Measurements from ENCODE around the gene NANOS3. TPM values are rescaled to one million over a fixed set of nuclear protein-coding genes. Genes with fewer than 3 reads are reported as not detected.

NANOS3 gene
- total and polyA plus RNA-seq, 2 of the 13 experiments (the other 11 are each of a cell fraction or from before 2014, with no cell fraction given), result 0.21 TPM; not detected in 1

DNA sequence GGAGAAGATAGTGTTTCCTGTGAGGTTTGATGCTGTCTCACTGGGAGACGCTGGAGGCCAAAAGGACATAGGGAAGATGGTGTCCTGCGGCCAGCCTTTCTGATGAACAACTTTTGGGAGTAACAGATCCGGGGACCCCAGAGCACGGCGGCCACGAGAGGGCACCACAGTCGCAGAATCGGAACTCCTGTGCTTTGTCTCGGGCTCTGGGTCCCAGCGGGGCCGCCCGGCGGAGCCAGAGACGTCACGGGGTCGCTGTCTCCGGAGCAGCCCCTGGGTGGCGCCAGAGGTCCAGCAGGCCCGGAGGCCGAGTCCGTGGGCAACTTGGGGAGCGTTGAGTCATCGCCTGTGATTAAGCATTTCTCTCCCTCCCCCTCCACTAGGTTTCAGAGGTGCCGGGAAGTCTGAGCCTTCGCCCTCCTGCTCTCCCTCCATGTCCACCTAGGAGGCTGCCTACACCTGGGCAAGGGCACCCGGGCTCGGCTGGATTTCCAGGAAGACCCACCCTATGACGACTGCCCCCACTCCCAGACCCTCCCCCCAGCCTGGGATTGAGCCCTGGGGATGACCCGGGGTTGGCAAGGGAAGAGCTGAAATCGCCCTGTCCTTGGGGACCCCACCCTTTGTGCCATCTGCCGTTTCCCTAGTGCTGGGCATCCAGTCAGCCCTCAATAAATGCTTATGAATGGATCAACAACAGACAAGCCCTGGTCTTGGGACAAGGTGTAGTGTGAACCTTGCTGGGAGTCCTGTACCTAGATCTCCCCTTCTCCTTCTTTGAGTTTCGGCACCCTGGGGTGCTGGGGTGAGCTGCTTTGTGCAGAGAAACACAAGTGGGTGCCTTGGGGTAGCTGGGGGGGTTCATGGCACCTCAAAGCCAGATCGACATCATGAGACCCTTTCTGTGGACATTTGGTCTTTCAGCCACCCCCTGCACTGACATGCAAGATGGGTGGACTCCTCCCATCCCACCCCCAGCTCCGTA, 3.4 kb downstream of the NANOS3 start (continued):
- TF ChIP-seq HNF4G (IDR thresholded peaks at IDR 0.05; ENCODE audit: borderline replicate concordance, low read depth, low read length) (no peak), HNF4G (CRISPR knock-in tag; IDR thresholded peaks at IDR 0.05; ENCODE audit: borderline replicate concordance, low read depth) (no peak), ZMYM2 (CRISPR knock-in tag; IDR thresholded peaks at IDR 0.05) (no peak), ZNF792 (CRISPR knock-in tag; IDR thresholded peaks at IDR 0.05) (no peak), ZFP1 (CRISPR knock-in tag; IDR thresholded peaks at IDR 0.05) (0 out of 2 replicates have a peak, but pooled peaks have one; percentile 60), KLF9 (CRISPR knock-in tag; IDR thresholded peaks at IDR 0.05; ENCODE audit: low read depth) (no peak), ZFX (CRISPR knock-in tag; IDR thresholded peaks at IDR 0.05; ENCODE audit: low read depth) (peak; percentile 57), ZNF713 (CRISPR knock-in tag; IDR thresholded peaks at IDR 0.05) (no peak), HMGA1 (CRISPR knock-in tag; conservative IDR thresholded peaks at IDR 0.05) (no peak), PAWR (CRISPR knock-in tag; IDR thresholded peaks at IDR 0.05; ENCODE audit: borderline replicate concordance) (peak; percentile 74; the same call in 1 of the 2 replicates), ISL2 (CRISPR knock-in tag; IDR thresholded peaks at IDR 0.05) (0 out of 2 replicates have a peak, but pooled peaks have one; percentile 32), ZNF772 (CRISPR knock-in tag; IDR thresholded peaks at IDR 0.05) (no peak), ZNF703 (CRISPR knock-in tag; IDR thresholded peaks at IDR 0.05; ENCODE audit: borderline replicate concordance) (no peak)
- TF ChIP-seq, protein P1, sequence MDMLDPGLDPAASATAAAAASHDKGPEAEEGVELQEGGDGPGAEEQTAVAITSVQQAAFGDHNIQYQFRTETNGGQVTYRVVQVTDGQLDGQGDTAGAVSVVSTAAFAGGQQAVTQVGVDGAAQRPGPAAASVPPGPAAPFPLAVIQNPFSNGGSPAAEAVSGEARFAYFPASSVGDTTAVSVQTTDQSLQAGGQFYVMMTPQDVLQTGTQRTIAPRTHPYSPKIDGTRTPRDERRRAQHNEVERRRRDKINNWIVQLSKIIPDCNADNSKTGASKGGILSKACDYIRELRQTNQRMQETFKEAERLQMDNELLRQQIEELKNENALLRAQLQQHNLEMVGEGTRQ (IDR thresholded peaks at IDR 0.05; ENCODE audit: low read depth, low read length), result no peak
- TF ChIP-seq, protein P1 (CRISPR knock-in tag; IDR thresholded peaks at IDR 0.05; ENCODE audit: borderline replicate concordance), result no peak
- TF ChIP-seq, protein P2, sequence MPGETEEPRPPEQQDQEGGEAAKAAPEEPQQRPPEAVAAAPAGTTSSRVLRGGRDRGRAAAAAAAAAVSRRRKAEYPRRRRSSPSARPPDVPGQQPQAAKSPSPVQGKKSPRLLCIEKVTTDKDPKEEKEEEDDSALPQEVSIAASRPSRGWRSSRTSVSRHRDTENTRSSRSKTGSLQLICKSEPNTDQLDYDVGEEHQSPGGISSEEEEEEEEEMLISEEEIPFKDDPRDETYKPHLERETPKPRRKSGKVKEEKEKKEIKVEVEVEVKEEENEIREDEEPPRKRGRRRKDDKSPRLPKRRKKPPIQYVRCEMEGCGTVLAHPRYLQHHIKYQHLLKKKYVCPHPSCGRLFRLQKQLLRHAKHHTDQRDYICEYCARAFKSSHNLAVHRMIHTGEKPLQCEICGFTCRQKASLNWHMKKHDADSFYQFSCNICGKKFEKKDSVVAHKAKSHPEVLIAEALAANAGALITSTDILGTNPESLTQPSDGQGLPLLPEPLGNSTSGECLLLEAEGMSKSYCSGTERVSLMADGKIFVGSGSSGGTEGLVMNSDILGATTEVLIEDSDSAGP (CRISPR knock-in tag; IDR thresholded peaks at IDR 0.05; ENCODE audit: borderline replicate concordance), result peak; percentile 82; the same call in 1 of the 2 replicates
- TF ChIP-seq, protein P3, sequence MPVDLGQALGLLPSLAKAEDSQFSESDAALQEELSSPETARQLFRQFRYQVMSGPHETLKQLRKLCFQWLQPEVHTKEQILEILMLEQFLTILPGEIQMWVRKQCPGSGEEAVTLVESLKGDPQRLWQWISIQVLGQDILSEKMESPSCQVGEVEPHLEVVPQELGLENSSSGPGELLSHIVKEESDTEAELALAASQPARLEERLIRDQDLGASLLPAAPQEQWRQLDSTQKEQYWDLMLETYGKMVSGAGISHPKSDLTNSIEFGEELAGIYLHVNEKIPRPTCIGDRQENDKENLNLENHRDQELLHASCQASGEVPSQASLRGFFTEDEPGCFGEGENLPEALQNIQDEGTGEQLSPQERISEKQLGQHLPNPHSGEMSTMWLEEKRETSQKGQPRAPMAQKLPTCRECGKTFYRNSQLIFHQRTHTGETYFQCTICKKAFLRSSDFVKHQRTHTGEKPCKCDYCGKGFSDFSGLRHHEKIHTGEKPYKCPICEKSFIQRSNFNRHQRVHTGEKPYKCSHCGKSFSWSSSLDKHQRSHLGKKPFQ (CRISPR knock-in tag; IDR thresholded peaks at IDR 0.05; ENCODE audit: insufficient replicate concordance), result no peak
- TF ChIP-seq, protein P4, sequence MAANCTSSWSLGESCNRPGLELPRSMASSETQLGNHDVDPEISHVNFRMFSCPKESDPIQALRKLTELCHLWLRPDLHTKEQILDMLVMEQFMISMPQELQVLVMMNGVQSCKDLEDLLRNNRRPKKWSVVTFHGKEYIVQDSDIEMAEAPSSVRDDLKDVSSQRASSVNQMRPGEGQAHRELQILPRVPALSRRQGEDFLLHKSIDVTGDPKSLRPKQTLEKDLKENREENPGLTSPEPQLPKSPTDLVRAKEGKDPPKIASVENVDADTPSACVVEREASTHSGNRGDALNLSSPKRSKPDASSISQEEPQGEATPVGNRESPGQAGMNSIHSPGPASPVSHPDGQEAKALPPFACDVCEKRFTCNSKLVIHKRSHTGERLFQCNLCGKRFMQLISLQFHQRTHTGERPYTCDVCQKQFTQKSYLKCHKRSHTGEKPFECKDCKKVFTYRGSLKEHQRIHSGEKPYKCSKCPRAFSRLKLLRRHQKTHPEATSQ (CRISPR knock-in tag; IDR thresholded peaks at IDR 0.05; ENCODE audit: borderline replicate concordance), result peak; percentile 58; the same call in 1 of the 2 replicates
- TF ChIP-seq, protein P5, sequence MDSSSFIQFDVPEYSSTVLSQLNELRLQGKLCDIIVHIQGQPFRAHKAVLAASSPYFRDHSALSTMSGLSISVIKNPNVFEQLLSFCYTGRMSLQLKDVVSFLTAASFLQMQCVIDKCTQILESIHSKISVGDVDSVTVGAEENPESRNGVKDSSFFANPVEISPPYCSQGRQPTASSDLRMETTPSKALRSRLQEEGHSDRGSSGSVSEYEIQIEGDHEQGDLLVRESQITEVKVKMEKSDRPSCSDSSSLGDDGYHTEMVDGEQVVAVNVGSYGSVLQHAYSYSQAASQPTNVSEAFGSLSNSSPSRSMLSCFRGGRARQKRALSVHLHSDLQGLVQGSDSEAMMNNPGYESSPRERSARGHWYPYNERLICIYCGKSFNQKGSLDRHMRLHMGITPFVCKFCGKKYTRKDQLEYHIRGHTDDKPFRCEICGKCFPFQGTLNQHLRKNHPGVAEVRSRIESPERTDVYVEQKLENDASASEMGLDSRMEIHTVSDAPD (CRISPR knock-in tag; IDR thresholded peaks at IDR 0.05), result no peak
- TF ChIP-seq, protein P6, sequence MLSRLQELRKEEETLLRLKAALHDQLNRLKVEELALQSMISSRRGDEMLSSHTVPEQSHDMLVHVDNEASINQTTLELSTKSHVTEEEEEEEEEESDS (CRISPR knock-in tag; IDR thresholded peaks at IDR 0.05; ENCODE audit: borderline replicate concordance), result peak; percentile 36; the same call in 1 of the 2 replicates

Measured in HepG2 (cell line).